Smooth muscle cell (in vitro differentiated cells): ENCODE measurements around the gene ABCA3. TPM values are rescaled to one million over a fixed set of nuclear protein-coding genes. Genes with fewer than 3 reads are reported as not detected.

Experiments
- DNase-seq: peaks from one replicate; lab custom pipeline; 2025; ENCODE audit not compliant: unreplicated experiment; lab: John Stamatoyannopoulos, UW
- H2AFZ ChIP-seq: fragments of 200-600 bp; sonication (generic); 2 replicates; pipeline ENCODE4 v1.6.0; 2016; ENCODE audit warnings: antibody characterized with exemption, low read depth, mild to moderate bottlenecking
- H3F3A ChIP-seq: fragments of 200-600 bp; sonication (generic); 2 replicates; pipeline ENCODE4 v1.6.0; 2017; ENCODE audit warnings: antibody characterized with exemption, low read depth
- H3K27ac ChIP-seq: fragments of 200-600 bp; sonication (generic); 2 replicates; pipeline ENCODE4 v1.5.1; 2016; ENCODE audit warnings: low read depth, mild to moderate bottlenecking
- H3K27me3 ChIP-seq: fragments of 200-600 bp; sonication (generic); 2 replicates; pipeline ENCODE4 v1.6.1; 2016; ENCODE audit warnings: low read depth, mild to moderate bottlenecking
- H3K36me3 ChIP-seq: fragments of 200-600 bp; sonication (generic); 2 replicates; pipeline ENCODE4 v1.5.1; 2016; ENCODE audit warnings: low read depth
- H3K4me1 ChIP-seq: fragments of 200-600 bp; sonication (generic); 2 replicates; pipeline ENCODE4 v1.5.1; 2016; ENCODE audit warnings: low read depth
- H3K4me2 ChIP-seq: fragments of 200-600 bp; sonication (generic); 2 replicates; pipeline ENCODE4 v1.6.0; 2016; ENCODE audit warnings: mild to moderate bottlenecking
- H3K4me3 ChIP-seq: fragments of 200-600 bp; sonication (generic); 2 replicates; pipeline ENCODE4 v1.5.1; 2016; ENCODE audit warnings: mild to moderate bottlenecking
- H3K79me2 ChIP-seq: fragments of 200-600 bp; sonication (generic); 2 replicates; pipeline ENCODE4 v1.6.0; 2016; ENCODE audit warnings: low read depth, mild to moderate bottlenecking
- H3K9ac ChIP-seq: fragments of 200-600 bp; sonication (generic); 2 replicates; pipeline ENCODE4 v1.6.0; 2016; ENCODE audit warnings: low read depth
- H3K9me3 ChIP-seq: fragments of 200-600 bp; sonication (generic); replicated peaks from 2 replicates; pipeline ENCODE4 v1.5.1; 2016; ENCODE audit warnings: low read depth
- H4K20me1 ChIP-seq: fragments of 200-600 bp; sonication (generic); 2 replicates; pipeline ENCODE4 v1.6.0; 2016; ENCODE audit warnings: low read depth
- CTCF ChIP-seq: fragments of 200-600 bp; sonication (generic); IDR thresholded peaks from 2 replicates; pipeline ENCODE4 v1.5.1; 2017; ENCODE audit warnings: borderline replicate concordance, mild to moderate bottlenecking, antibody characterized with exemption; ENCODE audit not compliant: insufficient read depth, poor library complexity, severe bottlenecking
- WGBS: methylation state at CpG from one replicate; pipeline ENCODE4 v1.1.7; 2016; ENCODE audit warnings: low lambda C conversion rate; 5-methylcytosine and 5-hydroxymethylcytosine counted together
- microRNA counts: library from miRNA; unstranded; fragments of <30 nt; microRNA quantifications from one replicate; lab custom pipeline; 2016
- microRNA-seq: library from miRNA; unstranded; fragments of <30 nt; microRNA quantifications from one replicate; pipeline ENCODE4, GENCODE V29; 2016; ENCODE audit warnings: borderline number of aligned reads
- polyA plus RNA-seq: library from polyadenylated mRNA; unstranded; fragments of >200 nt; fragmentation: Nextera tagmentation; extraction: Ambion mirVana; gene quantifications from 2 replicates; pipeline ENCODE4 v1.2.1, GENCODE V29; 2016
- small RNA-seq: library from RNA; depleted of rRNA; stranded (forward); fragments of <200 nt; gene quantifications from one replicate; pipeline ENCODE3, GENCODE V24; 2014
- total RNA-seq: library from RNA; depleted of rRNA; stranded (reverse); fragments of >200 nt; gene quantifications from 2 replicates; pipeline ENCODE4 v1.2.3, GENCODE V29; 2014

Gene ABCA3
- total and polyA plus RNA-seq, 2 experiments from 2014 or later: 1.4 to 2.2 TPM

- 93% methylated on average over 20 of the region's 25 CpGs for WGBS
- Histone ChIP-seq H3F3A (no peaks in the 10 kb centered on the region), H4K20me1 (peaks cover 71% of the 10 kb centered on the region)
Observed at GRCh38 chr16:2228161-2228824, 112.2 kb downstream of the ABCA3 start.

GRCh38 chr16:2226918-2227317 is 113.6 kb downstream of the ABCA3 start:
- Histone ChIP-seq H3K27me3 (no peaks in the 10 kb centered on the region), H3K9ac (no peak overlapping the region), H3K79me2 (peaks cover 50% of the 10 kb centered on the region), H3K36me3 (no peaks in the 10 kb centered on the region), H3F3A (no peaks in the 10 kb centered on the region), H4K20me1 (peaks cover 71% of the 10 kb centered on the region), H3K4me1 (peaks cover 6% of the 10 kb centered on the region), H3K4me2 (no peak overlapping the region), H3K27ac (no peak overlapping the region), H3K9me3 (no peaks in the 10 kb centered on the region), H2AFZ (no peak overlapping the region), H3K4me3 (no peak overlapping the region)
- no peak for TF ChIP-seq CTCF
- no peak for DNase-seq
- WGBS: 98% methylated on average over 6 of the region's 6 CpGs

More at GRCh38 chr16:2228161-2228824, 112.2 kb downstream of the ABCA3 start:
- Histone ChIP-seq H3K4me2 (no peak overlapping the region), H3K9ac (no peak overlapping the region), H3K27ac (no peak overlapping the region), H3K36me3 (no peaks in the 10 kb centered on the region), H3K27me3 (no peaks in the 10 kb centered on the region), H2AFZ (no peak overlapping the region), H3K9me3 (no peaks in the 10 kb centered on the region), H3K4me1 (peaks cover 6% of the 10 kb centered on the region), H3K4me3 (no peak overlapping the region), H3K79me2 (peaks cover 50% of the 10 kb centered on the region)
- DNase-seq: no peak
- no peak for TF ChIP-seq CTCF

- Histone ChIP-seq H3K27me3 (no peaks in the 10 kb centered on the region), H2AFZ (no peak overlapping the region), H3F3A (no peaks in the 10 kb centered on the region), H4K20me1 (peaks cover 66% of the 10 kb centered on the region), H3K4me2 (no peak overlapping the region), H3K79me2 (peaks cover 50% of the 10 kb centered on the region), H3K4me3 (no peak overlapping the region), H3K9ac (no peak overlapping the region), H3K36me3 (no peaks in the 10 kb centered on the region), H3K27ac (no peak overlapping the region), H3K9me3 (no peaks in the 10 kb centered on the region), H3K4me1 (peaks cover 6% of the 10 kb centered on the region)
- 78% methylated on average over 9 of the region's 9 CpGs for WGBS
- no peak for DNase-seq
- no peak for TF ChIP-seq CTCF
Observed at GRCh38 chr16:2226245-2226793, 114.2 kb downstream of the ABCA3 start.

MicroRNAs encoded within 50 kb of the gene (microRNA counts, 767-probe panel; counts per million panel counts)
- microRNA hsa-miR-940 (lab: Ali Mortazavi, UCI): 183 counts per million

Small RNAs within 50 kb of the gene (microRNA-seq; reads per million reads assigned to microRNA genes)
- not detected for gene MIR3677
- not detected for gene MIR4717

Small RNAs within 50 kb of the gene (small RNA-seq; reads per million reads assigned to genes)
- gene MIR3677 (not detected), gene MIR4717 (not detected)

Other genes with a start within 250 kb of the ABCA3 start
- 68.2 and 70.1 TPM in 2 replicates for gene PKD1, start 204.8 kb downstream of the ABCA3 start, total RNA-seq
- 47.9 and 71.3 TPM in 2 replicates for gene PKD1, start 204.8 kb downstream of the ABCA3 start, polyA plus RNA-seq
- not detected in 2 replicates for gene RAB26, start 192.1 kb downstream of the ABCA3 start, total RNA-seq
- gene RAB26, start 192.1 kb downstream of the ABCA3 start, polyA plus RNA-seq: 1.3 and 3.4 TPM in 2 replicates
- 52.6 and 59.9 TPM in 2 replicates for gene TRAF7, start 184.9 kb downstream of the ABCA3 start, total RNA-seq
- gene TRAF7, start 184.9 kb downstream of the ABCA3 start, polyA plus RNA-seq: 27.5 and 28.0 TPM in 2 replicates
- gene CASKIN1, start 144.1 kb downstream of the ABCA3 start, total RNA-seq: 0.45 TPM in 2 replicates
- gene CASKIN1, start 144.1 kb downstream of the ABCA3 start, polyA plus RNA-seq: 0.09 and 0.77 TPM in 2 replicates
- gene MLST8, start 135.3 kb downstream of the ABCA3 start, total RNA-seq: 37.2 and 38.1 TPM in 2 replicates
- gene MLST8, start 135.3 kb downstream of the ABCA3 start, polyA plus RNA-seq: 61.8 and 67.0 TPM in 2 replicates
- 2.0 and 2.4 TPM in 2 replicates for gene BRICD5, start 129.9 kb downstream of the ABCA3 start, total RNA-seq
- gene BRICD5, start 129.9 kb downstream of the ABCA3 start, polyA plus RNA-seq: 4.7 and 14.1 TPM in 2 replicates
- gene PGP, start 125.9 kb downstream of the ABCA3 start, total RNA-seq: 17.2 and 21.6 TPM in 2 replicates
- gene PGP, start 125.9 kb downstream of the ABCA3 start, polyA plus RNA-seq: 30.1 and 32.9 TPM in 2 replicates
- 12.1 and 17.1 TPM in 2 replicates for gene E4F1, start 117.1 kb downstream of the ABCA3 start, total RNA-seq
- gene E4F1, start 117.1 kb downstream of the ABCA3 start, polyA plus RNA-seq: 22.4 and 25.9 TPM in 2 replicates
- 0.13 TPM in 1 of 2 replicates, not detected in the other for gene DNASE1L2, start 104.3 kb downstream of the ABCA3 start, total RNA-seq
- 0.25 and 1.6 TPM in 2 replicates for gene DNASE1L2, start 104.3 kb downstream of the ABCA3 start, polyA plus RNA-seq
- gene ECI1, start 89.1 kb downstream of the ABCA3 start, total RNA-seq: 23.6 and 45.7 TPM in 2 replicates
- 86.9 and 89.2 TPM in 2 replicates for gene ECI1, start 89.1 kb downstream of the ABCA3 start, polyA plus RNA-seq
- 82.9 and 87.9 TPM in 2 replicates for gene RNPS1, start 72.6 kb downstream of the ABCA3 start, total RNA-seq
- 192 and 206 TPM in 2 replicates for gene RNPS1, start 72.6 kb downstream of the ABCA3 start, polyA plus RNA-seq
- gene CCNF, start 88.7 kb upstream of the ABCA3 start, total RNA-seq: 3.6 and 4.9 TPM in 2 replicates
- 6.6 and 12.8 TPM in 2 replicates for gene CCNF, start 88.7 kb upstream of the ABCA3 start, polyA plus RNA-seq
- 4.7 and 8.0 TPM in 2 replicates for gene TEDC2, start 119.4 kb upstream of the ABCA3 start, total RNA-seq
- 8.5 and 13.3 TPM in 2 replicates for gene TEDC2, start 119.4 kb upstream of the ABCA3 start, polyA plus RNA-seq
- gene NTN3, start 130.6 kb upstream of the ABCA3 start, total RNA-seq: 0.18 and 5.2 TPM in 2 replicates
- 0.23 and 0.57 TPM in 2 replicates for gene NTN3, start 130.6 kb upstream of the ABCA3 start, polyA plus RNA-seq
- 5.1 and 9.2 TPM in 2 replicates for gene TBC1D24, start 134.4 kb upstream of the ABCA3 start, total RNA-seq
- gene TBC1D24, start 134.4 kb upstream of the ABCA3 start, polyA plus RNA-seq: 4.9 and 5.5 TPM in 2 replicates
- 50.5 and 99.2 TPM in 2 replicates for gene ATP6V0C, start 173.2 kb upstream of the ABCA3 start, total RNA-seq
- gene ATP6V0C, start 173.2 kb upstream of the ABCA3 start, polyA plus RNA-seq: 207 and 265 TPM in 2 replicates
- gene AMDHD2, start 179.6 kb upstream of the ABCA3 start, total RNA-seq: 12.0 and 15.7 TPM in 2 replicates
- gene AMDHD2, start 179.6 kb upstream of the ABCA3 start, polyA plus RNA-seq: 14.2 and 20.8 TPM in 2 replicates
- not detected in 2 replicates for gene CEMP1, start 190.7 kb upstream of the ABCA3 start, total RNA-seq
- 1.7 and 5.1 TPM in 2 replicates for gene CEMP1, start 190.7 kb upstream of the ABCA3 start, polyA plus RNA-seq
- 22.3 and 23.8 TPM in 2 replicates for gene PDPK1, start 197.3 kb upstream of the ABCA3 start, total RNA-seq
- gene PDPK1, start 197.3 kb upstream of the ABCA3 start, polyA plus RNA-seq: 16.4 and 25.4 TPM in 2 replicates